Measurements from ENCODE around the gene HIGD1B.
"Not testable (repeated sequence)": the region's sequence is repeated elsewhere in the genome, so short reads cannot be mapped to it uniquely, and the experiment has no call there.

HIGD1B gene

GRCh38 chr17:44820631-44821212, 27.0 kb upstream of the HIGD1B start:
- ATAC-seq (ENCODE audit: low read depth) = peak; percentile 100
- no peak for TF ChIP-seq CTCF (IDR thresholded peaks at IDR 0.05; ENCODE audit: poor library complexity, severe bottlenecking)
- Histone ChIP-seq H3K27me3 (ENCODE audit: insufficient read depth, poor library complexity, severe bottlenecking) (no peaks in the 10 kb centered on the region), H3K9me3 (ENCODE audit: severe bottlenecking) (no peaks in the 10 kb centered on the region), H3K36me3 (ENCODE audit: low read depth) (peaks cover 15% of the 10 kb centered on the region; the same call in 1 of the 2 replicates), H3K4me3 (ENCODE audit: severe bottlenecking) (no peak overlapping the region), H3K27ac (ENCODE audit: poor library complexity, severe bottlenecking) (peak overlapping the region; percentile 95), H3K4me1 (ENCODE audit: insufficient read depth, poor library complexity, severe bottlenecking) (peaks cover 28% of the 10 kb centered on the region)
- no peak for DNase-seq (ENCODE audit: low spot score)

DNA sequence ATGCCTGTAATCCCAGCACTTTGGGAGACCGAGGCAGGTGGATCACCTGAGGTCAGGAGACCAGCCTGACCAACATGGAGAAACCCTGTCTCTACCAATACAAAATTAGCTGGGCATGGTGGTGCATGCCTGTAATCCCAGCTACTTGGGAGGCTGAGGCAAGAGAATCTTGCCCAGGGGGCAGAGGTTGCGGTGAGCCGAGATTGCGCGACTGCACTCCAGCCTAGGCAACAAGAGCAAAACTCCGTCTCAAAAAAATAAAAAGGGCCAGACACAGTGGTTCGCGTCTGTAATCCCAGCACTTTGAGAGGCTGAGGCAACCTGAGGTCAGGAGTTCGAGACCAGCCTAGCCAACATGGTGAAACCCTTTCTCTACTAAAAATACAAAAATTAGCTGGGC, 22.4 kb upstream of the HIGD1B start:
- ATAC-seq (ENCODE audit: low read depth); H3K27ac ChIP-seq (ENCODE audit: poor library complexity, severe bottlenecking); H3K27me3 ChIP-seq (ENCODE audit: insufficient read depth, poor library complexity, severe bottlenecking); H3K36me3 ChIP-seq (ENCODE audit: low read depth); H3K4me3 ChIP-seq (ENCODE audit: severe bottlenecking); DNase-seq (ENCODE audit: low spot score); H3K9me3 ChIP-seq (ENCODE audit: severe bottlenecking): not testable (repeated sequence)
- peaks cover 25% of the 10 kb centered on the region for H3K4me1 ChIP-seq (ENCODE audit: insufficient read depth, poor library complexity, severe bottlenecking)

DNA sequence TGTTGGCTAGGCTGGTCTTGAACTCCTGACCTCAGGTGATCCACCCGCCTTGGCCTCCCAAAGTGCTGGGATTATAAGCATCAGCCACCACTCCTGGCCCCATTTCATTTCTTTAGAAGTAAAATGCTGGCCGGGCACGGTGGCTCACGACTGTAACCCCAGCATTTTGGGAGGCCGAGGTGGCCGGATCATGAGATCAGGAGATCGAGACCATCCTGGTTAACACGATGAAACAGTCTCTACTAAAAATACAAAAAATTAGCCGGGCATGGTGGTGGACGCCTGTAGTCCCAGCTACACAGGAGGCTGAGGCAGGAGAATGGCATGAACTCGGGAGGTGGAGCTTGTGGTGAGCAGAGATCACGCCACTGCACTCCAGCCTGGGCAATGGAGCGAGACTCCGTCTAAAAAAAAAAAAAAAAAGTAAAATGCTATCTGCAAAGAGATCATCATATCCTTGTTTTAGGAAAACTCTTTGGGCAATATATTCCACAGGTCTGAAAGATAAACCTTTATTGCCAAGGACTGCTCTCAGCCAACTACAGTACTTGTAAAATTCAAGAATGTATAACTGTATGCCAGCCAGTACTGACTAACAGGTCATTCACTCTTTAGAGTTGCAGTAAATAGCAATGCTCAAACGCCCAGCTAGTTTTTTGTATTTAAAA, 21.4 kb upstream of the HIGD1B start:
- Histone ChIP-seq H3K4me3 (ENCODE audit: severe bottlenecking) (no peak overlapping the region), H3K36me3 (ENCODE audit: low read depth) (0 out of 2 replicates have a peak, but pooled peaks cover 3% of the 10 kb centered on the region), H3K4me1 (ENCODE audit: insufficient read depth, poor library complexity, severe bottlenecking) (peaks cover 19% of the 10 kb centered on the region), H3K27ac (ENCODE audit: poor library complexity, severe bottlenecking) (peak overlapping the region; percentile 61), H3K27me3 (ENCODE audit: insufficient read depth, poor library complexity, severe bottlenecking) (no peaks in the 10 kb centered on the region), H3K9me3 (ENCODE audit: severe bottlenecking) (no peaks in the 10 kb centered on the region)
- ATAC-seq (ENCODE audit: low read depth) = no peak
- no peak for DNase-seq (ENCODE audit: low spot score)
- no peak for TF ChIP-seq CTCF (IDR thresholded peaks at IDR 0.05; ENCODE audit: poor library complexity, severe bottlenecking)

- ATAC-seq (ENCODE audit: low read depth) (peak; percentile 56), DNase-seq (ENCODE audit: low spot score) (no peak)
- Histone ChIP-seq H3K27ac (ENCODE audit: poor library complexity, severe bottlenecking) (peak overlapping the region; percentile 61), H3K4me1 (ENCODE audit: insufficient read depth, poor library complexity, severe bottlenecking) (peaks cover 15% of the 10 kb centered on the region), H3K9me3 (ENCODE audit: severe bottlenecking) (no peaks in the 10 kb centered on the region), H3K36me3 (ENCODE audit: low read depth) (no peaks in the 10 kb centered on the region), H3K4me3 (ENCODE audit: severe bottlenecking) (peak overlapping the region; percentile 89), H3K27me3 (ENCODE audit: insufficient read depth, poor library complexity, severe bottlenecking) (no peaks in the 10 kb centered on the region)
- no peak for TF ChIP-seq CTCF (IDR thresholded peaks at IDR 0.05; ENCODE audit: poor library complexity, severe bottlenecking)
These were observed 19.8 kb upstream of the HIGD1B start for GRCh38 chr17:44827863-44828262.

DNA sequence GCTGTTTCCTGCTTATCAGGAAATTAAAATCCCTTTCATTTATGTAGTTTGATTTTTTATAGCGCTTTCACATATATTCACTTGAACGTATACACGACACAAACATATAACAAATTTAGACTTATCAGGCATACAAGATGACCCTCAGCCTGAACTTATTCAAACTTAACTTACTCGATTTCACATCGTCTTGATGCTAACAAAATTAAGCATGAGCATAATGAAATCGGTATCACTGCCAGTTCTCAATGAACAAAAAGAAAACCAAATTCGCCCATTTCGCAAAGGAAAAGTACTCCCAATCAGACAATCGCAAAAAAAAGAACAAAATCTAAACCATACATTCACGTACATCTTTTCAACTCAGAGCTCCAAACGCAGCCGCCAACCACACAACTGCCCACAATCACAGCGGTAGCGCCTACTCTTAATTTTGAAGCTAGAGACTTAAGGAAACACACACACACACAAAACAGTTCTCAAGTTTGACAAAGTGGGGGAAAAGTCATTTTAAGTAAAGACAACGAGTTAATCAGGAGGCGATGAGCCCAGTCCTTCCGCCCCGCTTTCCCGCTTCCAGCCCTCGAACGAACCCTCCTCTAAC, 18.7 kb upstream of the HIGD1B start:
- H3K4me1 ChIP-seq (ENCODE audit: insufficient read depth, poor library complexity, severe bottlenecking) = peaks cover 13% of the 10 kb centered on the region
- H3K27ac ChIP-seq (ENCODE audit: poor library complexity, severe bottlenecking) = peak overlapping the region; percentile 61
- H3K9me3 ChIP-seq (ENCODE audit: severe bottlenecking) = no peaks in the 10 kb centered on the region
- no peak for DNase-seq (ENCODE audit: low spot score)
- ATAC-seq (ENCODE audit: low read depth) = peak; percentile 6; the same call in 1 of the 3 replicates
- peak overlapping the region; percentile 89 for H3K4me3 ChIP-seq (ENCODE audit: severe bottlenecking)
- H3K36me3 ChIP-seq (ENCODE audit: low read depth) = no peaks in the 10 kb centered on the region
- TF ChIP-seq CTCF (IDR thresholded peaks at IDR 0.05; ENCODE audit: poor library complexity, severe bottlenecking) = no peak
- no peaks in the 10 kb centered on the region for H3K27me3 ChIP-seq (ENCODE audit: insufficient read depth, poor library complexity, severe bottlenecking)
